ENCODE measurements around the gene SLF2.

GRCh38 chr10:101005361-101005760, 92.6 kb downstream of the SLF2 start:
- TF ChIP-seq CEBPB (IDR thresholded peaks at IDR 0.05), result no peak
- TF ChIP-seq, protein P1, sequence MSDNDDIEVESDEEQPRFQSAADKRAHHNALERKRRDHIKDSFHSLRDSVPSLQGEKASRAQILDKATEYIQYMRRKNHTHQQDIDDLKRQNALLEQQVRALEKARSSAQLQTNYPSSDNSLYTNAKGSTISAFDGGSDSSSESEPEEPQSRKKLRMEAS (IDR thresholded peaks at IDR 0.05), result no peak
- no peak for TF ChIP-seq EP300 (IDR thresholded peaks at IDR 0.05; ENCODE audit: borderline replicate concordance)
- no peak for TF ChIP-seq CREB1 (IDR thresholded peaks at IDR 0.05; ENCODE audit: low read depth)
- TF ChIP-seq, protein P2, sequence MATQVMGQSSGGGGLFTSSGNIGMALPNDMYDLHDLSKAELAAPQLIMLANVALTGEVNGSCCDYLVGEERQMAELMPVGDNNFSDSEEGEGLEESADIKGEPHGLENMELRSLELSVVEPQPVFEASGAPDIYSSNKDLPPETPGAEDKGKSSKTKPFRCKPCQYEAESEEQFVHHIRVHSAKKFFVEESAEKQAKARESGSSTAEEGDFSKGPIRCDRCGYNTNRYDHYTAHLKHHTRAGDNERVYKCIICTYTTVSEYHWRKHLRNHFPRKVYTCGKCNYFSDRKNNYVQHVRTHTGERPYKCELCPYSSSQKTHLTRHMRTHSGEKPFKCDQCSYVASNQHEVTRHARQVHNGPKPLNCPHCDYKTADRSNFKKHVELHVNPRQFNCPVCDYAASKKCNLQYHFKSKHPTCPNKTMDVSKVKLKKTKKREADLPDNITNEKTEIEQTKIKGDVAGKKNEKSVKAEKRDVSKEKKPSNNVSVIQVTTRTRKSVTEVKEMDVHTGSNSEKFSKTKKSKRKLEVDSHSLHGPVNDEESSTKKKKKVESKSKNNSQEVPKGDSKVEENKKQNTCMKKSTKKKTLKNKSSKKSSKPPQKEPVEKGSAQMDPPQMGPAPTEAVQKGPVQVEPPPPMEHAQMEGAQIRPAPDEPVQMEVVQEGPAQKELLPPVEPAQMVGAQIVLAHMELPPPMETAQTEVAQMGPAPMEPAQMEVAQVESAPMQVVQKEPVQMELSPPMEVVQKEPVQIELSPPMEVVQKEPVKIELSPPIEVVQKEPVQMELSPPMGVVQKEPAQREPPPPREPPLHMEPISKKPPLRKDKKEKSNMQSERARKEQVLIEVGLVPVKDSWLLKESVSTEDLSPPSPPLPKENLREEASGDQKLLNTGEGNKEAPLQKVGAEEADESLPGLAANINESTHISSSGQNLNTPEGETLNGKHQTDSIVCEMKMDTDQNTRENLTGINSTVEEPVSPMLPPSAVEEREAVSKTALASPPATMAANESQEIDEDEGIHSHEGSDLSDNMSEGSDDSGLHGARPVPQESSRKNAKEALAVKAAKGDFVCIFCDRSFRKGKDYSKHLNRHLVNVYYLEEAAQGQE (IDR thresholded peaks at IDR 0.05; ENCODE audit: low read depth), result no peak
- TF ChIP-seq USF1 (IDR thresholded peaks at IDR 0.05), result no peak
- TF ChIP-seq YY1 (IDR thresholded peaks at IDR 0.05; ENCODE audit: low read depth), result no peak
- no peak for TF ChIP-seq RAD21 (IDR thresholded peaks at IDR 0.05; ENCODE audit: low read depth)
- TF ChIP-seq TEAD4 (IDR thresholded peaks at IDR 0.05), result no peak
